IMR-90 (cell line): Measurements from ENCODE around the gene SYVN1.

Experiments used
- BHLHE40 ChIP-seq: fragments of 150-350 bp; IDR thresholded peaks from 2 replicates; pipeline ENCODE4 v1.6.1; 2016; ENCODE audit warnings: mild to moderate bottlenecking, low read depth, low read length
- CEBPB ChIP-seq: IDR thresholded peaks from 2 replicates; pipeline ENCODE4 v1.6.1; 2012; ENCODE audit warnings: low read depth, low read length, improper control_type of control experiment
- CHD1 ChIP-seq: IDR thresholded peaks from 2 replicates; pipeline ENCODE4 v1.6.1; 2012; ENCODE audit warnings: low read depth, low read length, improper control_type of control experiment
- FOS ChIP-seq: fragments of 150-350 bp; IDR thresholded peaks from 2 replicates; pipeline ENCODE4 v1.6.1; 2016; ENCODE audit warnings: low read depth, low read length
- MAFK ChIP-seq: IDR thresholded peaks from 2 replicates; pipeline ENCODE4 v1.6.1; 2012; ENCODE audit warnings: low read depth, low read length, improper control_type of control experiment
- MXI1 ChIP-seq: IDR thresholded peaks from 2 replicates; pipeline ENCODE4 v1.6.1; 2012; ENCODE audit warnings: low read depth, mild to moderate bottlenecking, low read length, moderate library complexity, borderline replicate concordance
- NFE2L2 ChIP-seq: fragments of 150-350 bp; IDR thresholded peaks from 2 replicates; pipeline ENCODE4 v1.6.1; 2016; ENCODE audit warnings: low read depth, mild to moderate bottlenecking, low read length
- POLR2A ChIP-seq: IDR thresholded peaks from 2 replicates; pipeline ENCODE4 v1.6.1; 2012; ENCODE audit warnings: mild to moderate bottlenecking, low read depth, low read length
- RAD21 ChIP-seq: IDR thresholded peaks from 2 replicates; pipeline ENCODE4 v1.6.1; 2012; ENCODE audit warnings: low read length, improper control_type of control experiment
- RCOR1 ChIP-seq: IDR thresholded peaks from 2 replicates; pipeline ENCODE4 v1.6.1; 2012; ENCODE audit warnings: mild to moderate bottlenecking, low read length, improper control_type of control experiment; ENCODE audit not compliant: insufficient replicate concordance
- RFX5 ChIP-seq: IDR thresholded peaks from 2 replicates; pipeline ENCODE4 v1.8.0; 2012; ENCODE audit warnings: low read depth, mild to moderate bottlenecking, low read length, moderate library complexity
- SMC3 ChIP-seq: fragments of 150-350 bp; IDR thresholded peaks from 2 replicates; pipeline ENCODE4 v1.6.1; 2016; ENCODE audit warnings: low read depth, mild to moderate bottlenecking, antibody characterized with exemption, low read length, moderate library complexity
- TF ChIP-seq, protein P1 (sequence below): conservative IDR thresholded peaks from 2 replicates; pipeline ENCODE4 v1.5.1; 2012; ENCODE audit warnings: mild to moderate bottlenecking, low read depth, low read length, improper control_type of control experiment
- TF ChIP-seq, protein P2 (sequence below): fragments of 150-350 bp; IDR thresholded peaks from 2 replicates; pipeline ENCODE4 v1.6.1; 2016; ENCODE audit warnings: low read depth, mild to moderate bottlenecking, low read length, moderate library complexity, borderline replicate concordance

DNA sequence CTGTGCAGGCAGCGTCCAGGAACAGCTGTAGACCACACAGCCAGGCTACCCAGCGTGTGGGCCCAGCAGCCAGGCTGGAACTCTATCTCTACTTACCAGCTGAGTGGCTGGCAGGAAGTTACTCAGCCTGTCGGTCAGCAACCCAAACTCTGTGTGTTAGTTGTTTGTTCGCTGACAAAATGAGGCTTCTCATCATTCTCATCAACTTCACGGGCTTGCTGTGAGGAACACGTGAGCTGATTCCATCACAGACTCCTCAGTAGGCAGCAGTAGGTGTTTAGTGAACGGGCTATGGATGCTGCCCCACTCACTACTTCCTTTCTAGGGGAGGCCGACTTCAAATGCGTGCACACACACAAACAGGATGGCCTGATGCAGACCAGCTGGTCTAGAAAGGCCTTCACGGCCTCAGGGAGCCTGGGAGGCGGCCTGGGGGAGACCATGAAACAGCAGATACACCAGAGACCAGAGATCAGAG, 34.9 kb upstream of the SYVN1 start:
- TF ChIP-seq, protein P1, sequence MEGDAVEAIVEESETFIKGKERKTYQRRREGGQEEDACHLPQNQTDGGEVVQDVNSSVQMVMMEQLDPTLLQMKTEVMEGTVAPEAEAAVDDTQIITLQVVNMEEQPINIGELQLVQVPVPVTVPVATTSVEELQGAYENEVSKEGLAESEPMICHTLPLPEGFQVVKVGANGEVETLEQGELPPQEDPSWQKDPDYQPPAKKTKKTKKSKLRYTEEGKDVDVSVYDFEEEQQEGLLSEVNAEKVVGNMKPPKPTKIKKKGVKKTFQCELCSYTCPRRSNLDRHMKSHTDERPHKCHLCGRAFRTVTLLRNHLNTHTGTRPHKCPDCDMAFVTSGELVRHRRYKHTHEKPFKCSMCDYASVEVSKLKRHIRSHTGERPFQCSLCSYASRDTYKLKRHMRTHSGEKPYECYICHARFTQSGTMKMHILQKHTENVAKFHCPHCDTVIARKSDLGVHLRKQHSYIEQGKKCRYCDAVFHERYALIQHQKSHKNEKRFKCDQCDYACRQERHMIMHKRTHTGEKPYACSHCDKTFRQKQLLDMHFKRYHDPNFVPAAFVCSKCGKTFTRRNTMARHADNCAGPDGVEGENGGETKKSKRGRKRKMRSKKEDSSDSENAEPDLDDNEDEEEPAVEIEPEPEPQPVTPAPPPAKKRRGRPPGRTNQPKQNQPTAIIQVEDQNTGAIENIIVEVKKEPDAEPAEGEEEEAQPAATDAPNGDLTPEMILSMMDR, result no peak
- TF ChIP-seq POLR2A (no peak), RCOR1 (no peak), NFE2L2 (no peak), RFX5 (no peak), MAFK (no peak), FOS (no peak), CEBPB (no peak), BHLHE40 (peak; percentile 65), RAD21 (no peak), MXI1 (no peak), SMC3 (no peak), CHD1 (no peak)
- TF ChIP-seq, protein P2, sequence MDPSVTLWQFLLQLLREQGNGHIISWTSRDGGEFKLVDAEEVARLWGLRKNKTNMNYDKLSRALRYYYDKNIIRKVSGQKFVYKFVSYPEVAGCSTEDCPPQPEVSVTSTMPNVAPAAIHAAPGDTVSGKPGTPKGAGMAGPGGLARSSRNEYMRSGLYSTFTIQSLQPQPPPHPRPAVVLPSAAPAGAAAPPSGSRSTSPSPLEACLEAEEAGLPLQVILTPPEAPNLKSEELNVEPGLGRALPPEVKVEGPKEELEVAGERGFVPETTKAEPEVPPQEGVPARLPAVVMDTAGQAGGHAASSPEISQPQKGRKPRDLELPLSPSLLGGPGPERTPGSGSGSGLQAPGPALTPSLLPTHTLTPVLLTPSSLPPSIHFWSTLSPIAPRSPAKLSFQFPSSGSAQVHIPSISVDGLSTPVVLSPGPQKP, result no peak
